ENCODE results near the gene MRPL46. TPM values are rescaled to one million over a fixed set of nuclear protein-coding genes. Genes with fewer than 3 reads are reported as not detected.
"Not testable (repeated sequence)": the region's sequence is repeated elsewhere in the genome, so short reads cannot be mapped to it uniquely, and the experiment has no call there.

Gene MRPL46
- total RNA-seq, 1 experiment from 2014 or later: 49.7 TPM

DNA sequence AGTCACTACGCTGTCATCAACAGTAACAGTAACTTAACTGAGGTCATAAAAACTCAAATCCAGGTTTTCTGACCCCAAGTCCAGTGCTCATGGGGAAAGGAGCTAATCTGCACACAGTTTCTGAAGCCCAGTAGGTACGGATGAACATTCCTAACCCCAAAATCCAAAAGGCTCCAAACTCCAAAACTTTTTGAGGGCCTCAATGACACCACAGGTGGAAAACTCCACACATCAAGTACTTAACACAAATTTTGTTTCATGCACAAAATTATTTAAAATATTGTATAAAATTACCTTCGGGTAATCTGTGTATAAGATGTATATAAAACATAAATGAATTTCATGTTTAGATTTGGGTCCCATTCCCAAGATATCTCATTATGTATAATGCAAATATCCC lies 10.5 kb downstream of the MRPL46 start:
- no peak for DNase-seq
- peaks cover 33% of the 10 kb centered on the region for H3K36me3 ChIP-seq
- H3K27me3 ChIP-seq: no peaks in the 10 kb centered on the region
- no peaks in the 10 kb centered on the region for H3K9me3 ChIP-seq
- no peak overlapping the region for H3K4me3 ChIP-seq

DNA sequence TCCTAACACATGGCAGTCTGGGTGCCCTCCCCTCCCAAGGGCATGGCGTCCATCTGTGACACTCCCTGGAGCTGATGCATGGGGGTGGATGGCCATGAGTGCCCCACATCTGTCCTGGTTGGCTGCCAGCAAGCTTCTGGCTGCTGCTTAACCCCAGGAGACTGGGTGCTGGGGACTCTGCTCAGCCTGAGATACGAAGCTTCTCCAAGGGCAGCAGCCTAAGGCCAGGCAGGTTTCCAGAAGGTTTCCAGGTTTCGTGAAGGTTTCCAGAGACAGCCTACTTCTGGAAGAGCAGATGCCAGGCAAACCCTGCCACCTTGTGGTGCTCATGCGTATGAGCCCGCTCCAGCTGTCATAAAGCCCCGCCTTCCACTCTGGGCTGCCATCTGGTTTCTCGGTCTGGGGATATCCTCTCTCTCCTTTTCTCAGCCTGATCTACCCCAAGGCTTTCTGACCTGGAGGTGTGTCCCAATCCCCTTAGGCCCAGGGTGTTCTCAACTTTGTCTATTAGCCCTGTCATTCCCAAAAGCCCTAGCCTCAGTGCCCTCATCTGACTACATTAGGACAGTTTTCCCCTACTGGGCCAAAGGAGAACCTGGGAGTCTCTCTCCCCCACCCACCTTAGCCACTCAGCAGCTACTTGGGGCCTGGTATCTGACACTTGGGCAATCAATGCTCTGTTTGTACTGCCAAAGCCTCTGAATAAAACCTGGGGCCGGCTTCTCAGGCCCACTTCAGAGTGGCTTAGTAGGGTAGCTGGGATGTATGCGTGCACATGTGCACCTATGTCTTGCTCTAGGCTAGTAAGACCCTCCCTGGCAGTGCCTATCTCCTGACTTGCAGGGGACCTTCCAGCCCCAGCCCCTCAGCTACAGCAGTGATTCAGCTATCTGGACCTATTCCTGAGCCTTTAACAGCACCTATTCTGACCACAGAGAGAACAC lies 12.0 kb downstream of the MRPL46 start:
- Histone ChIP-seq H3K9me3 (no peaks in the 10 kb centered on the region), H3K27me3 (no peaks in the 10 kb centered on the region), H3K4me3 (no peak overlapping the region), H3K36me3 (peaks cover 25% of the 10 kb centered on the region)
- DNase-seq: peak; percentile 64

DNA sequence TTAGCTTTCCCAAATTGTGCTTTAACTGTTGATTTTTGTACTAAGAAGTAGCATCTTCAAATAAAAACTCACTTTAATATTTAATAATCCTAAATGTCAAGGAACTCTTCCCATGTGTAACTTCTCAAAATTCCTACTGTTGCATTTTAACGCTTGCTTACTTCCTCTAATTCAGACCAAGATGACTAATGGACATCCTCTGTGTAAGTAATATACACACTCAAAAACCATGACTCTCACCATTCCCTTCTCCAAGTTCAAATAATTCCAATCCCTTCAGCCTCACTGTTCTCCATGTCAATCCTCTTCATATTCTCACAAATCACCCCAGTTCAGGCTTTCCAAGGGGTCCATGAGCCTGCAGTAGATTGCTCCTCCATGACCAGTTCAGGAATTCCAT lies 13.0 kb downstream of the MRPL46 start:
- DNase-seq: no peak
- Histone ChIP-seq H3K36me3 (peaks cover 16% of the 10 kb centered on the region), H3K9me3 (no peaks in the 10 kb centered on the region), H3K4me3 (no peak overlapping the region), H3K27me3 (no peaks in the 10 kb centered on the region)

GRCh38 chr15:88453651-88454050 lies 13.5 kb downstream of the MRPL46 start:
- Histone ChIP-seq H3K4me3 (no peak overlapping the region), H3K36me3 (peaks cover 10% of the 10 kb centered on the region), H3K9me3 (no peaks in the 10 kb centered on the region), H3K27me3 (no peaks in the 10 kb centered on the region)
- no peak for DNase-seq

GRCh38 chr15:88450125-88450798 lies 16.9 kb downstream of the MRPL46 start:
- Histone ChIP-seq H3K27me3 (no peaks in the 10 kb centered on the region), H3K9me3 (peaks cover 6% of the 10 kb centered on the region; the same call in 1 of the 2 replicates), H3K4me3 (no peak overlapping the region), H3K36me3 (no peaks in the 10 kb centered on the region)
- peak; percentile 66 for DNase-seq

- peaks cover 7% of the 10 kb centered on the region for H3K9me3 ChIP-seq
- no peaks in the 10 kb centered on the region for H3K27me3 ChIP-seq
- no peak overlapping the region for H3K4me3 ChIP-seq
- H3K36me3 ChIP-seq: no peaks in the 10 kb centered on the region
- DNase-seq: no peak
Measured at GRCh38 chr15:88449581-88449980, 17.6 kb downstream of the MRPL46 start.

GRCh38 chr15:88448991-88449461 lies 18.2 kb downstream of the MRPL46 start:
- Histone ChIP-seq H3K4me3 (no peak overlapping the region), H3K36me3 (no peaks in the 10 kb centered on the region), H3K9me3 (peaks cover 12% of the 10 kb centered on the region), H3K27me3 (no peaks in the 10 kb centered on the region)
- no peak for DNase-seq

DNA sequence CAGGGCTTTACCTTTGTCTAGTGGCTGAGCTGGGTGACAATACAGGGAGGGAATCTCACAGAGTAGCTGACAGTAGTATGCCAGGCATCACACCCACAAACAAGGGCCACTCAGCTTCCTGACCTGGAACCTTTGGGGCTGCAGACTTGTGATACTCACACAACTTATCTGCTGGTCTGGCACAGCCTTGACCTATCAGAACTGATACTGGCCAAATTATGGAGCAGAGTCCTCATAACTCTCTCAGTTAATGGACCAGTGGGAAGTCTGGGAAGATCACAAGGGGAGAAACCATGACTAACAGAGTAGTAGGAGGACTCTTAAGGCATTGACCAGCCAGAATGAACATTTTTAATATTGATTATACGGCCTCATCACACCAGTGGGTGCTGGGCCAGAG lies 19.4 kb downstream of the MRPL46 start:
- DNase-seq: no peak
- Histone ChIP-seq H3K36me3 (no peaks in the 10 kb centered on the region), H3K9me3 (peaks cover 23% of the 10 kb centered on the region), H3K27me3 (no peaks in the 10 kb centered on the region), H3K4me3 (no peak overlapping the region)

DNA sequence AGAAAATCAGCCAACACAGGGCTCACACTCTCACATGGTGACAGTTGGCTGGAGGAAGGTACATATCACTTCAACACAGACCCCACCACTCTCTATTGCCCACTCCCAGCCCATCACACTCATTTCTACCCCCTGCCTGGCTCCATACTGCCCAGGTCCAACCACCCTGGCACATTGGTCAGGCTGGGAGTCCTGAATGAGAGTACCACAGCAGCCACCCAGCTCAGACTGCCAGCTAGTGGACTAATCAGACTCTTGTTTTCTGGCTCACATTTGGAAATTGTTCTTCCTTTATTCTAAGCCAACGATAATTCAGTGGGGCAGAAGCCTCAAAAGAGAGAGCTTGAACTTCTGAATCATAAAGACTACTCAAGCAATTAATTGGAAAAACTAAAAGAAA lies 20.0 kb downstream of the MRPL46 start:
- peak; percentile 28 for DNase-seq
- no peak overlapping the region for H3K4me3 ChIP-seq
- H3K36me3 ChIP-seq: no peaks in the 10 kb centered on the region
- H3K27me3 ChIP-seq: no peaks in the 10 kb centered on the region
- H3K9me3 ChIP-seq: peaks cover 23% of the 10 kb centered on the region

DNA sequence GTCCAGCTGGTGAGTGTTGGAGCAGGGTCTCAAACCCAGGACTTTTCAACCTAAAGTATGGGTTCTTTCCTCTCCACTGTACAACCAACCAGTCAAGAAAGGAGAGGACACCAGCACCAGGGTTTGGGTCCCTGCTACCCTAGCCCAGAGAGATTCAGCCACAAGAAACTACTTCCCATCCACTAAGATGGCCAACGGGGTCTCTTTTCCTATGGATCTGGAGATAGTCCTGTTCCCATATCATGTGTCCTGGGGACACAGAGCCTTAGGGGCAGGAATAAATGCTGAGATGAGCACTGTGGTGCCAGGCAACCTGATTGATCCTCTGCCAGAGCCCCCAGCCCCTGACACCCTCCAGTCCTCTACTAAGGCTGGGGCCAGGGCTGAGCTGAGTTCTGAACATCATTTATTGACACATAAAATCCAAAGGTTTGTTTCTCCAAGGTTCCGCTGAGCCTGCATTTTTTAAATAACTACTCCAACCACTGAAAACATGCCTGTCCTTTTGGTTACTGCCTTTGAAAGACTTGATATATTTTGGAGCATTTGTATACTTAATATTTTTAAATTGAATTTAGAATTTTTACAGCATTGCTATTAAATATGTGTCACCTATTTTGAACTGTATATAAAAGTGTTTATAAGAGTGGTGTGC lies 26.0 kb downstream of the MRPL46 start:
- Histone ChIP-seq H3K9me3 (peaks cover 23% of the 10 kb centered on the region), H3K4me3 (no peak overlapping the region), H3K27me3 (no peaks in the 10 kb centered on the region), H3K36me3 (no peaks in the 10 kb centered on the region)
- DNase-seq: no peak

GRCh38 chr15:88440021-88440420 lies 27.2 kb downstream of the MRPL46 start:
- H3K9me3 ChIP-seq: peaks cover 16% of the 10 kb centered on the region; the same call in 1 of the 2 replicates
- H3K27me3 ChIP-seq: no peaks in the 10 kb centered on the region
- H3K4me3 ChIP-seq: no peak overlapping the region
- H3K36me3 ChIP-seq: no peaks in the 10 kb centered on the region
- peak; percentile 29 for DNase-seq

DNA sequence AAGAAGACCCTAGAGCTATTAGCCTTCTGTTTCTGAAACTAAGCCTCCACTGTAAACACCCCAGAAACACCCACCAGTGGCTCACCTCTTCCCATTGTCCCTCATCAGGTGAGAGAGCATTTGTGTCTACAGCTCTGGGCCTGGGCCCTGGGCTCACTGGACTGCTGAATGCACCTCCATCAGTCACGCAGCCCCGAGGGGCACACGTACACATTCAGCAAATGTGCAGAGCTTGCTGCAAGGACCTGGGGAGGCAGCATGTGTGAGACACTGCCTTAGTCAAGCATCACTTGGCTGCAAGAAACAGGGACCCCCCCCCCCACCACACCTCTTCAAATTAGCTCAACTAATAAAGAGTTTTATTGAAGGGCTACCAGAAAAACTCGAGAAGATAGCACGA lies 29.0 kb downstream of the MRPL46 start:
- DNase-seq: no peak
- H3K9me3 ChIP-seq: peaks cover 3% of the 10 kb centered on the region; the same call in 1 of the 2 replicates
- H3K36me3 ChIP-seq: no peaks in the 10 kb centered on the region
- H3K4me3 ChIP-seq: no peak overlapping the region
- no peaks in the 10 kb centered on the region for H3K27me3 ChIP-seq

DNA sequence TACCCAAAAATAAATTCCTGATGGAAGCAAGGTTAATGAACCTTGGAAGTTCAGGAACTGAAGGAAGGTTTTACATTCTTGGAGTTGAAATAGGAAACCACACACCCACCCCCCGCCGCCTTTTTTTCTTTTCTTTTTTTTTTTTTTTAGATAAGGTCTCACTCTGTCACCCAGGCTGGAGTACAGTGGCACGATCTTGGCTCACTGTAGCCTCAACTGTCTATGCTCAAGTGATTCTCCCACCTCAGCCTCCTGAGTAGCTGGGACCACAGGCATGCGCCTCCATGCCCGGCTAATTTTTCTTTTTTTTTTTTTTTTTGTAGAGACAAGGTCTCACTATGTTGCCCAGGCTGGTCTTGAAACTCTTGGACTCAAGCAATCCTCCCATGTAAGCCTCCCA lies 33.1 kb downstream of the MRPL46 start:
- H3K9me3 ChIP-seq, DNase-seq, H3K36me3 ChIP-seq, H3K4me3 ChIP-seq, H3K27me3 ChIP-seq: not testable (repeated sequence)

DNA sequence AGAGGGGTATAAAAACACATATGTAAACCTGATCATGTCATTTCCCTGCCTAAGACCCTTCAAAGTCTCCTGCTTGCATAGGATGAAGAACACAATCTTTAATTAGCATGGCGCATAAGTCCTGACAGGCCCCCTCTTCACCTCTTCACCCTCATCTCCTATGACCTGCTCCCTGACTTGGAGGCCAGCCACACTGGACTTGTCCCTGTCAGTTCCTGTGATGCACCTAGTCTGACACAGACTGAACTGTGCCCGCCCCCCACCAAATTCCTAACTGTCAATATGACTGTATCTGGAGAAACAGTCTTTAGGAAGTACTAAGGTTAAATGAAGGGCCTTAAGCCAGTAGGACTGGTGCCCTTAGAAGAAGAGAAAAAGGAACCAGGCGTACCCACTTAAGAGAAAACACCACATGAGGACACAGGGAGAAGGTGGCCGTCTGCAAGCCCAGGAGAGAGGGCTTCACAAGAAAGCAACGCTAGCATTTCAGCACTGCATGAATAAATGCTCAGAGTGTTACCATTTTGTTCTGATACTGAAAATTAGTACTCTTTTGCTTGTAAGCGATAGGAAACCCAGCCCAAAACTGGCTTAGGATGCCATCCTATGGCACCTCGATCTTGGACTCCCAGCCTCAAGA lies 34.0 kb downstream of the MRPL46 start:
- Histone ChIP-seq H3K27me3 (no peaks in the 10 kb centered on the region), H3K4me3 (no peak overlapping the region), H3K9me3 (no peaks in the 10 kb centered on the region), H3K36me3 (no peaks in the 10 kb centered on the region)
- no peak for DNase-seq

DNA sequence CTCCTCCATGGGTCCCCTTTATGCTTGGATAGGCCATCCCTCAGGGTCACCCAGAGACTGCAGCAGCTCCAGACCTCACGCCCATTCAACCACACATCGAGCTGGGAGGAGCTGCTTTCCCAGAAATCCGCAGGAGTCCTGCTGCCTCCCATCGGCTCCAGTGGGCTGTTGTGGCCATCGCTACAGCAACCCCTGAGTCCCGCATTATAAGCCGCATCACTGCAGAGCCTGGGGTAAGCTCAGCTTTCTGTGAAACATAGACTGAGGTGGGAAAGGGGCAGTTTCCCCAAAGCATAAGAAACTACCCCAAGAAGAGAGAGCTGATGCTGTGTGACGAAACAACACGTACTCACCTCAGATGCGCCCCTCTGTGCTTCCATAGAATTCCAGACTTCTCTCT lies 35.7 kb downstream of the MRPL46 start:
- H3K4me3 ChIP-seq: no peak overlapping the region
- no peaks in the 10 kb centered on the region; the same call in 1 of the 2 replicates for H3K27me3 ChIP-seq
- H3K36me3 ChIP-seq: no peaks in the 10 kb centered on the region
- no peaks in the 10 kb centered on the region for H3K9me3 ChIP-seq
- DNase-seq: no peak

- Histone ChIP-seq H3K4me3 (no peak overlapping the region), H3K27me3 (peaks cover 2% of the 10 kb centered on the region), H3K9me3 (no peaks in the 10 kb centered on the region), H3K36me3 (no peaks in the 10 kb centered on the region)
- DNase-seq: no peak
Measured at GRCh38 chr15:88430051-88430450, 37.1 kb downstream of the MRPL46 start.
